GM12878 (cell line): ENCODE measurements around the gene ZNF621. TPM values are rescaled to one million over a fixed set of nuclear protein-coding genes. Genes with fewer than 3 reads are reported as not detected.

Experiments used
- ATAC-seq: fragments of 200-7000 bp; cut with Tn5 transposase; 3 replicates; pipeline ENCODE4 v1.9.1; 2020; ENCODE audit warnings: mild to moderate bottlenecking, moderate library complexity
- BruUV-seq: library from RNA; stranded (reverse); fragments of 400-500 nt; replicated peaks from 2 replicates; lab custom pipeline; 2021; lab: Mats Ljungman, UMichigan
- CTCF ChIA-PET: fragments of 300-600 bp; sonication (Branson Sonifier 250); formaldehyde crosslinking; extraction: SDS; loops from one replicate; lab custom pipeline; 2021; ENCODE audit warnings: inconsistent platforms; lab: Yijun Ruan, JAX
- POLR2A ChIA-PET: fragments of 350-600 bp; formaldehyde crosslinking; extraction: SDS; loops from one replicate; lab custom pipeline; 2021; ENCODE audit warnings: inconsistent platforms; lab: Charles Lee
- RAD21 ChIA-PET: fragments of 300-600 bp; sonication (Branson Sonifier 250); formaldehyde crosslinking; loops from one replicate; lab custom pipeline; 2023; ENCODE audit warnings: antibody characterized with exemption; ENCODE audit not compliant: unreplicated experiment; lab: Charles Lee
- SMC1A ChIA-PET: fragments of 300-600 bp; sonication (Branson Sonifier 250); formaldehyde crosslinking; loops from one replicate; lab custom pipeline; 2023; ENCODE audit not compliant: unreplicated experiment, uncharacterized antibody; lab: Charles Lee
- DNase-seq: peaks from one replicate; pipeline ENCODE4 v3.0.0-alpha.2; 2011; ENCODE audit warnings: low read depth, low spot score
- FAIRE-seq: peaks from 3 replicates; lab custom pipeline; 2011; peaks lifted over from hg19 to GRCh38; lab: Jason Lieb, UNC
- H2AFZ ChIP-seq: 2 replicates; pipeline ENCODE4 v1.6.0; 2011; ENCODE audit warnings: low read depth, low read length, control low read depth; ENCODE audit not compliant: control insufficient read depth
- H3K27ac ChIP-seq: 2 replicates; pipeline ENCODE4 v1.5.1; 2011; ENCODE audit warnings: control low read depth; ENCODE audit not compliant: control insufficient read depth, insufficient read depth
- H3K27me3 ChIP-seq, 2 experiments: replicated peaks in 1 of 2; 2 replicates each; pipeline versions ENCODE4 v1.6.0 to v1.6.1; 2011; ENCODE audit warnings: low read length in 1 of 2; ENCODE audit not compliant: control insufficient read depth in 2 of 2, insufficient read depth in 2 of 2
- H3K36me3 ChIP-seq, 2 experiments: 2 replicates each; pipeline ENCODE4 v1.5.1; 2011; ENCODE audit warnings: low read length in 1 of 2; ENCODE audit not compliant: control insufficient read depth in 2 of 2, insufficient read depth in 2 of 2
- H3K4me1 ChIP-seq: 2 replicates; pipeline ENCODE4 v1.6.1; 2011; ENCODE audit warnings: mild to moderate bottlenecking, low read length, moderate library complexity, mixed read lengths; ENCODE audit not compliant: control insufficient read depth, insufficient read depth
- H3K4me2 ChIP-seq: 2 replicates; pipeline ENCODE4 v1.6.0; 2011; ENCODE audit warnings: control low read depth; ENCODE audit not compliant: control insufficient read depth, insufficient read depth
- H3K4me3 ChIP-seq: fragments of 200-600 bp; sonication (generic); 2 replicates; pipeline ENCODE4 v1.5.1; 2016
- H3K79me2 ChIP-seq: 2 replicates; pipeline ENCODE4 v1.6.0; 2011; ENCODE audit warnings: low read length; ENCODE audit not compliant: control insufficient read depth, insufficient read depth
- H3K9ac ChIP-seq: 2 replicates; pipeline ENCODE4 v1.8.0; 2011; ENCODE audit warnings: low read length, control low read depth, mixed read lengths; ENCODE audit not compliant: control insufficient read depth, insufficient read depth
- H3K9me3 ChIP-seq: replicated peaks from 3 replicates; pipeline ENCODE4 v1.5.1; 2011; ENCODE audit warnings: mild to moderate bottlenecking, low read length; ENCODE audit not compliant: control insufficient read depth, insufficient read depth
- H4K20me1 ChIP-seq: 2 replicates; pipeline ENCODE4 v1.6.0; 2011; ENCODE audit not compliant: control insufficient read depth, insufficient read depth
- BACH1 ChIP-seq: fragments of 450-650 bp; IDR thresholded peaks from 2 replicates; pipeline ENCODE4 v1.6.1; 2017; ENCODE audit warnings: mild to moderate bottlenecking, borderline replicate concordance
- EP300 ChIP-seq, 2 experiments: fragments of 150-350 bp in 1 of 2; IDR thresholded peaks; 2 replicates each; pipeline ENCODE4 v1.6.1; 2011 to 2012; ENCODE audit warnings: low read depth in 2 of 2, low read length in 2 of 2, borderline replicate concordance in 1 of 2, improper control_type of control experiment in 1 of 2, inconsistent platforms in 1 of 2; ENCODE audit not compliant: control insufficient read depth in 1 of 2
- FOXM1 ChIP-seq: IDR thresholded peaks from 2 replicates; pipeline ENCODE4 v1.6.1; 2012; ENCODE audit warnings: low read depth, mild to moderate bottlenecking, inconsistent platforms, low read length, moderate library complexity
- IKZF1 ChIP-seq: fragments of 450-650 bp; conservative IDR thresholded peaks from 2 replicates; pipeline ENCODE4 v1.6.1; 2017; ENCODE audit warnings: antibody characterized with exemption, mild to moderate bottlenecking
- RELB ChIP-seq: fragments of 450-650 bp; IDR thresholded peaks from 2 replicates; pipeline ENCODE4 v1.6.1; 2017; ENCODE audit warnings: low read depth, mild to moderate bottlenecking, moderate library complexity
- TBL1XR1 ChIP-seq: IDR thresholded peaks from 2 replicates; pipeline ENCODE4 v1.6.1; 2012; ENCODE audit warnings: low read depth, low read length, improper control_type of control experiment
- USF1 ChIP-seq: IDR thresholded peaks from 2 replicates; pipeline ENCODE4 v1.6.1; 2011; ENCODE audit warnings: borderline replicate concordance, low read depth, mild to moderate bottlenecking, moderate library complexity, mixed read lengths, low read length; ENCODE audit not compliant: insufficient read depth; ENCODE audit errors: extremely low read length
- WGBS: methylation state at CpG from one replicate; pipeline ENCODE4 v1.1.6; 2016; ENCODE audit warnings: low lambda C conversion rate; ENCODE audit not compliant: insufficient replicate concordance, insufficient coverage; ENCODE audit errors: missing lambda C conversion rate; 5-methylcytosine and 5-hydroxymethylcytosine counted together
- in situ Hi-C: fragments of 300-500 bp; cut with MboI; formaldehyde crosslinking; loops from 9 replicates; pipeline ENCODE4 v1.14.3; 2018; ENCODE audit warnings: mixed read lengths
- intact Hi-C: fragments of 100-400 bp; cut with micrococcal nuclease; formaldehyde crosslinking; loops from one replicate; pipeline ENCODE4 v1.14.2; 2022; ENCODE audit not compliant: unreplicated experiment
- polyA plus RNA-seq, 11 experiments: library from polyadenylated mRNA; depleted of rRNA in 4 of 11; unstranded in 6 of 11; stranded (reverse) in 5 of 11; fragments of >200 nt; fragmentation: Nextera tagmentation in 4 of 11; fragmentation: Illumina TruSeq in 1 of 11; extraction: Ambion mirVana in 4 of 11; extraction: Trizol in 1 of 11; gene quantifications; 1 replicate in 1 of 11; 2 replicates in 10 of 11; pipeline versions ENCODE4 v1.2.1 to v1.2.3, GENCODE V29; 2011 to 2016; ENCODE audit warnings: inconsistent platforms in 2 of 11, missing spikeins in 2 of 11, low read depth in 1 of 11
- total RNA-seq, 4 experiments: library from RNA; depleted of rRNA in 3 of 4; stranded (reverse); fragments of >200 nt in 3 of 4; fragmentation: Illumina TruSeq in 1 of 4; extraction: Trizol in 1 of 4; gene quantifications; 2 replicates each; pipeline versions ENCODE4 v1.2.1 to v1.2.3, GENCODE V29; 2013 to 2021

ZNF621 gene
- total and polyA plus RNA-seq, 10 of the 15 experiments (the other 5 are each of a cell fraction or from before 2014, with no cell fraction given): 2.9 to 26.3 (median 11.9) TPM

GRCh38 chr3:40574050-40574449 is 49.3 kb downstream of the ZNF621 start:
- Histone ChIP-seq H3K79me2 (no peaks in the 10 kb centered on the region), H3K9me3 (no peaks in the 10 kb centered on the region), H3K4me1 (no peaks in the 10 kb centered on the region), H3K4me2 (no peak overlapping the region), H4K20me1 (no peaks in the 10 kb centered on the region)
- WGBS: 50% methylated on average over 2 of the region's 2 CpGs
- no peak for FAIRE-seq
- intact Hi-C loops: no loop called here
- ChIA-PET SMC1A (interaction anchor here (1.0 kb wide), 1 partner anchor 11 kb away, joined by 3 read pairs; no protein-coding TSS in a partner anchor), CTCF (no interaction called here), RAD21 (no interaction called here), POLR2A (no interaction called here)
- BruUV-seq: no TSS peak
- TF ChIP-seq FOXM1 (no peak), USF1 (no peak), BACH1 (no peak), IKZF1 (no peak), TBL1XR1 (no peak), RELB (no peak), EP300 (IDR thresholded peaks at IDR 0.05; ENCODE audit: borderline replicate concordance in 1 of 2, control insufficient read depth in 1 of 2, low read depth in 2 of 2, low read length in 2 of 2) (no peak)
- TF ChIP-seq, all 136 proteins: peak for 0
- Histone ChIP-seq H3K36me3 (no peaks in the 10 kb centered on the region), H3K9ac (no peak overlapping the region), H3K27me3 (no peaks in the 10 kb centered on the region; a peak in 2 of 4 replicates), H3K27ac (no peak overlapping the region), H2AFZ (no peak overlapping the region), H3K4me3 (no peak overlapping the region)
- DNase-seq (no peak), ATAC-seq (no peak)
- in situ Hi-C loops: no loop called here
